Epidermal melanocyte (primary cell): ENCODE results near the gene ZNF414.
"Not testable (repeated sequence)": the region's sequence is repeated elsewhere in the genome, so short reads cannot be mapped to it uniquely, and the experiment has no call there.

ENCODE experiments used
- DNase-seq: peaks from one replicate; pipeline ENCODE4 v3.0.0; 2011; ENCODE audit warnings: low spot score; ENCODE audit not compliant: insufficient read length

Gene ZNF414

GRCh38 chr19:8517551-8518442, 3.8 kb upstream of the ZNF414 start:
- DNase-seq: no peak

- no peak for DNase-seq
These were observed 1.4 kb upstream of the ZNF414 start for GRCh38 chr19:8515317-8515716.

GRCh38 chr19:8514505-8515009, 590 bp upstream of the ZNF414 start:
- DNase-seq: not testable (repeated sequence)

DNA sequence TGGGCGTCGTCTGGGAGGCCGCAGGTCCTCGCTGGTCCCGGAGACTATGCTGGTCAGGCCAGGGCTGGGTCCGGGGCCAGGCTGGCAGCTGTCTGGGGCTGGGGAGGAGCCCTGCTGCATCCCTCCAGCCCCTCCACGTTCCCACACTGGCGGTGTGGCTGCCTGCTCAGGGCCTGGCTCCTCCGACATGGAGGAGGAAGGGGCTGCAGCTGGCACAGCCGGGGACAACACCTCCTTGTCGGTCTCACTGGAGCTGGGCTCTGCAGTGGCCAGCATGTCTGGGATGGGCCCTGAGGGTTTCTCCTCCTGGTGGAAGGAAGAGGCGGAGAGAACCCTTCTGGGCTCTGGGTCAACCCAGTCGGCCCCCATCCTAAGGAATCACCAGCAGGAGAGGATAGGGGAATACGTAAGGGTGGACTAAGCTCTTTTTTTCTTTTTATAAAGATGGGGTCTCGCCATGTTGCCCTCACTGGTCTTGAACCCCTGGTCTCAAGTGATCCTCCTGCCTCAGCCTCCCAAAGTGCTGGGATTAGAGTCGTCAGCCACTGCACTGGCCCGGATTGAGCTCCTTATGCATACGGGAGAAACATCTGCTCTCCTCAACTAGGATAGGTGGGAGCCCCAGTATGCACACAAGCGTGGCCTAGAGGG, 806 bp downstream of the ZNF414 start:
- no peak for DNase-seq

- no peak for DNase-seq
These were observed 1.6 kb downstream of the ZNF414 start for GRCh38 chr19:8512115-8512967.

GRCh38 chr19:8511573-8512101, 2.3 kb downstream of the ZNF414 start:
- no peak for DNase-seq

DNA sequence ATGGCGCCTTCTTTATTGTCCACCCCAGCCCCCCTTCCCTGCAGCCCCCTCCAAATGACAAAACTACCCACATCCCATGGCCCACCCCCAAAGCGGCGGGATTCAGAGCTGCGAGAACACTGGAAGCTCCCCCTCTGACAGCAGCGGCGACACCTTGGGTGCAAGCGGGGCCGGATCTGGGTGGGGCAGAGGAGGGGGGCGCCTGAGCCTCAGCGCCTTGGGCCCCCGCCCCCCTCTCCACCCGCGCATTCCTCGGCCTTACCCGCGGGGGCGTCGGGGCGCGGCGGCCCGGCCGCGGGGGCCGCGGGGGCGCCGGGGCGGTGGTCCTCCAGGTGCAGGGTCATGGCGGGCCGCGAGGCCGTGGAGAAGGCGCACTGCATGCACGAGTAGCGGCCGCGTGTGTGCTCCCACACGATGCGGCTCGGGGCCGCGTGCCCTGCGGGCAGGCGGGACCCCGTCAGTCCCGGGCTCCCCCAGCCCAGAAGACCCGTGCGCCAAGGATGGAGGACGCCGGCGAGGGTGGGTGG, 3.3 kb downstream of the ZNF414 start:
- no peak for DNase-seq

GRCh38 chr19:8506402-8506957, 7.5 kb downstream of the ZNF414 start:
- no peak for DNase-seq

- DNase-seq: peak; percentile 97
These were observed 8.1 kb downstream of the ZNF414 start for GRCh38 chr19:8505680-8506401.

DNA sequence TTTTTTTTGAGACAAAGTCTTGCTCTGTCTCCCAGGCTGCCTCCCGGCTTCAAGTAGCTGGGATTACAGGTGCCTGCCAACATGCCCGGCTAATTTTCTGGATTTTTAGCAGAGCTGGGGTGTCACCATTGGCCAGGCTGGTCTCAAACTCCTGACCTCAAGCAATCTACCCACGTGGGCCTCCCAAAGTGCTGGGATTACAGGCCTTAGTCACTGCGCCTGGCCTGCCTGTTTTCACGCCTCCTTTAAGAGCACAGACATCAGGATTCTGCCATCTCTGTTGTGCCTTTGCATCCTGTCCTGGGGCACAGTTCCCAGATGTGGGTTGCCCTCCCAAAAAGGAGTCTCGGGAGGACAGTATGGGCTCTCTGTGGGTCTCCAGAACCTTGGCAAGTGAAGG, 9.0 kb downstream of the ZNF414 start:
- DNase-seq: no peak

DNA sequence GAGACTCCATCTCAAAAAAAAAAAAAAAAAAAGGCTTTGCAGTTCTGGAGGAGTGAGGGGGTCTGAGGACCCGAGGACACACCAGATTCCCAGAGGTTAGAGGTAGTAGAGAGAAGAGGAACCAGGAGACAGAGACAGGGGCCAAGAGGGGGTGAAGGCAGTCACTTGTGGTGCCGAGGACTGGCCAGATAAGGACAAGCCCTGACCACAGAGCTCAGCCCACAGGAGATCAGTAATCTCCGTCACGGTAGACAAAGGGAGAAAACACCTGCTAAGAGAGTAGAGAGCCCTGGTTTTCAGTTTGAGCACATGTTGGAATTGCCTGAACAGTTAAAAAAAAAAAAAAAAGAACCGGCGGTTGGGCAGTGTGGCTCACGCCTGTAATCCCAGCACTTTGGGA, 9.8 kb downstream of the ZNF414 start:
- DNase-seq: no peak

GRCh38 chr19:8503510-8503909, 10.5 kb downstream of the ZNF414 start:
- DNase-seq: no peak

DNA sequence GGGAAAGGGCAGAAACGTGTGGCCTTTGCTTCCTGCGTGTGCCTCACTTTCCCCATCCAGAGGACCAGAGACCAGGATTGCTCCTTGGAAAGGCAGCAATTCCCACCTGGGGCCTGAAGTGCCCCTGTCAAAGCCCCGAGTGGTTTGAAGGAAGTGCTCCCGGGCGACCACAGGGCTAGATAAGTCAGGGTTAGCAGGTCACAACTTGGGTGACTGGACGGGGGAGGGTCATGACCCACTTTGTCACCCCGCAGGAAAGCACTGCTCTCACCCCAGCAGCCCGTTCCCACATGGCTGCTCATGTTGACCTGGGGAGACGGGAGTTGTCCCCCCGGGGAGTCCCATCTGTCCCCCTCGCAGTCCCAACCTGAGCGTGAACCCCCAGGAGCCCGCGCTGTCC, 12.0 kb downstream of the ZNF414 start:
- no peak for DNase-seq

DNA sequence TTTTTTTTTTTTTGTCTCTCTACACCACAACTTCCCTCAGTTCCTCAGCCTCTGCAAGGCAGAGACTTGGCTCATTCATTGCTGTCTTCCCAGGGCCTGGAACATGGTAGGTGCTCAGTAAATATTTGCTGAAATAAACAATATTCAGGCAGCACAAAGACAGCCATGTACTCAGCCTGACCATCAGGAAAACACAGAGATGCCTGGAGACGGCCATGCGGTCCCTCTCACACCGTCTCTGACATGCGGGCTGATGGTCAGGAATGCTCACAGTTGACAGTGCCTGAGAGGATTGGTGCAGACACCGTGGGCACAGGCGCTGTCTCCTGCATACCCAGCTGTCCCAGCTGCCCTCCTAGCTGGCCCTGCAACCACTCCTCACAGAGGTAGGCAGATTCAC, 12.5 kb downstream of the ZNF414 start:
- no peak for DNase-seq

GRCh38 chr19:8500158-8500557, 13.8 kb downstream of the ZNF414 start:
- no peak for DNase-seq

- DNase-seq: no peak
These were observed 14.7 kb downstream of the ZNF414 start for GRCh38 chr19:8499048-8499833.

DNA sequence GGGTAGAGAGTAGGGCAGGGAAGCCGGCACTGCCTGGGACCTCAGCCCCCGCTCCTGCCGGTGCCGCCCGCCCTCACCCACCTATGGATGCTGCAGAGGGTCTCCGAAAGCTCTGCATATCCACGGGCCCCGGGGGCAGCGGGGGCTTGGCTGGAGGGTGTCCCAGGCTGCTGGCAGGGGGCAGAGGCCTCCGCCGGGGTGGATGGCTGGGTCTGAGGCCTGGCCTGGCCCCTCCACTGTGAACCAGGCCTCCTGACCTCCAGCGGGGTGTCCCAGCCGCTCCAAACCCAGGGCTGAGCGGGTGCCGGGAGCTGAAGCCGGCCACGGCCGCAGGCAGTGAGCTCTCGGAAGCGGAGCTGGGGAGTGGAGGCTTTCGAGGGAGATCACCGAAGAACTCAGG, 15.7 kb downstream of the ZNF414 start:
- no peak for DNase-seq

DNA sequence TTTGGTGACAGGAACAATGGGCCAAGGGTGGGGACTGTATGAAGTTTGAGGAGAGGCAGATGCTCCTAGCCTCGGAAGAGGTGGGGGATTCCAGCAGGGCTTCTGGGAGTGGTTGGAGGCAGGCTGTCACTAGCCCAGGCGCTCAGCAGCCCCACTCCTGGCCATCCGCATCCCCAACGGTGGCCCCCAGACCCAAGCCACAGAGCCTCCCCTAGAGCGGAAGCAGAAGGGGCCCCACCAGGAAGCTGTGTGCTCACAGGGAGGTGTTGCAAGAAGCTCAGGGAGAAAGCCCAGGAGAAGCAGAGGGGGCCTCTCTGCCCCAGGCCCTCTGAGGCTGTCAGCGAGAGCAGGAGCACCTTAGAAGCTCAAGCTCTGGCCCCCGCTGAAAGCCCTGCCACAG, 19.8 kb downstream of the ZNF414 start:
- no peak for DNase-seq

- no peak for DNase-seq
These were observed 22.4 kb downstream of the ZNF414 start for GRCh38 chr19:8491574-8491973.
